Activated CD8-positive, alpha-beta memory T cell treated with anti-CD3 and anti-CD28 coated beads, Interleukin-2, amount 10 ng/mL, durations not matched to agents 7 days and 5 days (primary cell): ENCODE data around the gene RAB34. TPM values are rescaled to one million over a fixed set of nuclear protein-coding genes. Genes with fewer than 3 reads are reported as not detected.
A peak's percentile ranks its signal among the peaks of the same experiment; 100 is the strongest.
"Not testable (repeated sequence)": the region's sequence is repeated elsewhere in the genome, so short reads cannot be mapped to it uniquely, and the experiment has no call there.

Experiments used
- ATAC-seq: fragments of 150-1000 bp; cut with Tn5 transposase; one replicate; pipeline ENCODE4 v1.10.0; 2021; ENCODE audit warnings: moderate library complexity
- CTCF ChIA-PET: fragments of 350-600 bp; sonication (Branson Sonifier 250); formaldehyde crosslinking; loops from one replicate; lab custom pipeline; 2021; ENCODE audit warnings: antibody characterized with exemption; lab: Charles Lee
- DNase-seq: peaks from one replicate; pipeline ENCODE4 v3.0.0-alpha.2; 2020
- H3K27ac Mint-ChIP-seq: one replicate; pipeline ENCODE4 v1.8.0; 2021; ENCODE audit warnings: mild to moderate bottlenecking, mixed read lengths
- H3K27me3 Mint-ChIP-seq: one replicate; pipeline ENCODE4 v1.8.0; 2021; ENCODE audit warnings: mixed read lengths
- H3K36me3 Mint-ChIP-seq: one replicate; pipeline ENCODE4 v1.8.0; 2021; ENCODE audit warnings: mild to moderate bottlenecking, mixed read lengths
- H3K4me1 Mint-ChIP-seq: one replicate; pipeline ENCODE4 v1.8.0; 2021; ENCODE audit warnings: mixed read lengths
- H3K4me3 Mint-ChIP-seq: one replicate; pipeline ENCODE4 v1.8.0; 2021; ENCODE audit warnings: mild to moderate bottlenecking, moderate library complexity, mixed read lengths
- H3K9me3 Mint-ChIP-seq: one replicate; pipeline ENCODE4 v1.8.0; 2022; ENCODE audit warnings: low read depth, mixed read lengths
- total RNA-seq, 2 experiments: library from RNA; stranded (reverse); gene quantifications; one replicate each; pipeline ENCODE4 v1.2.3, GENCODE V29; 2021

Gene RAB34
- total RNA-seq, 2 experiments from 2014 or later: 5.6 to 8.3 TPM

DNA sequence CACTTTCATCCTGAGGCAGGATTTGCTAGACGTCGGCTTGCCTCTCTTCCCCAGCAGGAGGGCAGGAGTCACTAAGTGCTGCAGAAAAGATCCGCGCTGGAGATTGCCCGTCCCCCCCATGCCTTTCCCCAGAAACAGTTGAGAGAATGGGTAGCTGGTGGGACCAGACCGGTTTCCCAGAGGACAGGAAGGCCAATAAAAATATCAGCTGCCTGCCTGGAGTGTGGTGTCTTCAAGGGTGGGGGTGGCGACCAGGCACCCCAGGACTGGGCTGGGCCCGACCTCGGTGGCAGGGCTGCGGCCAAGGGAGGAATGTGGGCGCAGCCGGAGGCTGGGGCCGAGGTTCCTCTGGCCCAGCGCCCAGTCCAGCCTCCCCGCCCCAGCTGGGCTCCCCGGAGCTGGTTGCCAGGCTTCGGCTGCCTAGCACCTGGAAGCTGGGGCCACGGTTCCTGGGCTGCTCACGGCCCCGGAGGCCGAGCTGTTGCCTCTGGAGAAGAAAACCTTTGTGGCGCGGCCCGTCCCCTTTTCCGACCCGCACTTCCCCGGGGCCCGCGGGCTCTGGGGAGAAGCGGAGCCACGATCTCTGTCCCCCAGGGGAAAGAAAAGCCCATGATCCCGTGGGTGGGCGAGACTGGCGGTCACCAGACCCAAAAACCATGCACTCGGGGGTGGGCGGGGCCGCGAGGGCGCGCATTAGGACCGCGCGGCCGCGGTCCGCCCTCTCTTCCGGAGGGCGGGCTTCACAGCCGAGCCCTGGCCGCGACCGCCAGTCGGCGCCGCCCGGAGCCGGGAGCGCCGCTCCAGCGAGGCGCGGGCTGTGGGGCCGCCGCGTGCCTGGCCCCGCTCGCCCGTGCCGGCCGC, 25.8 kb upstream of the RAB34 start, which contains the start of gene TRAF4:
Gene TRAF4 (plus strand): TSS at position 769 of the 861 bp plus-strand sequence. CDS start 102 bp downstream, outside the sequence.
- peak within 1 kb of the TSS; percentile 89 for H3K4me3 Mint-ChIP-seq
- CTCF ChIA-PET: interaction anchor here (0.7 to 16.9 kb wide), 11 partner anchors 14 to 206 kb away, joined by 3 to 591 read pairs (median 3); partner anchors contain the start of genes FLOT2, NEK8, PROCA1 and RPL23A
- peak; percentile 91 for ATAC-seq
- peaks cover 3% of the 10 kb centered on the region for H3K9me3 Mint-ChIP-seq
- H3K27me3 Mint-ChIP-seq: no peaks in the 10 kb centered on the region
- H3K36me3 Mint-ChIP-seq: peaks cover 14% of the 10 kb centered on the region
- H3K4me1 Mint-ChIP-seq: peaks cover 38% of the 10 kb centered on the region
- peak within 1 kb of the TSS; percentile 95 for H3K27ac Mint-ChIP-seq
- DNase-seq: peak; percentile 81

DNA sequence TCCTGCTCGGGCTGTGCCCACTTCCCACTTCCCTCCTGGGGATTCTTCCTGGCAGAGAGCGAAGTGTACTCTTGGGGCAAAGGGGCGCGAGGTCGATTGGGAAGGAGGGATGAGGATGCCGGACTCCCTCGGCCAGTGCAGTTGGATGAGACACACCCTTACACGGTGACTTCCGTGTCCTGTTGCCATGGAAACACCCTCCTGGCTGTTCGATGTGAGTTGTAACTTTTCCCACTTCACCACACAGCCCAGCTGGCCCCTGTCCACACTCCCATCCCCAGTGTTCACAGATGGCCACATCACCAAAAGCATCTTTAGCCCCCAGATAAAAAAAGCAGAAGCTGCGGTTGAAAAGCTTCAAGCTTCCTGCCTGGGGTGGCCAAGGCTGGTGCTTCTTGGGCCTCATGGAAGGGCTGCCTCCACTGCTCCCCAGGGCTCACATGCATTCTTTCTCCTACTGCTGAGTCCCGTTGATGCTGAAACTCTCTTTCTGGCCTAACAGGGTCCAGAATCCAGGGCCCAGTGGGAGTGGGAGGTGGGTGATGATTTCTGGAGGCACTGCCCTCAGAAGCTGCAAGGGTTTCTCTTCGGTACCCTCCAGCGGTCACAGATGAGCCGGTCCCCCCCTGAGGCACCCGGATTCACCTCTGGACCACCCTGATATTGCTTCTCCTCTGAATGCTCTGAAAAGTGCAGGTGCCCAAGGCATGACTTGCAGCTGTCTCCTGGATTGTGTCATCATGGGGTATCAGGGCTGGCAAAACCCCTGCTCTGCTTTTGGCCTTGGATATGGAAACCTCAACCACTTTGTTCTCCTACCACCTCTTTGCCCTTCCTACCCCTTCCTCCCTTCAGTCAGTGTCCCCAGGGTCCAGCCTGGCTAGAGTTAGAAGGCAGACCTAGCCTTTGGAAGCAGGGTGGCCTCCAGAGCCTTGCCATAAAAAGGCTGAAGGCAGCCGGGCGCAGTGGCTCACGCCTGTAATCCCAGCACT, 24.0 kb upstream of the RAB34 start:
- peaks cover 36% of the 10 kb centered on the region for H3K4me1 Mint-ChIP-seq
- H3K4me3 Mint-ChIP-seq: no peak overlapping the region
- no peaks in the 10 kb centered on the region for H3K27me3 Mint-ChIP-seq
- peaks cover 3% of the 10 kb centered on the region for H3K9me3 Mint-ChIP-seq
- CTCF ChIA-PET: interaction anchor here (1.6 to 16.9 kb wide), 6 partner anchors 8 to 212 kb away, joined by 3 to 591 read pairs (median 8); partner anchors contain the start of genes FLOT2, NEK8 and TLCD1
- no peak overlapping the region for H3K27ac Mint-ChIP-seq
- ATAC-seq: no peak
- DNase-seq: no peak
- H3K36me3 Mint-ChIP-seq: peaks cover 19% of the 10 kb centered on the region

DNA sequence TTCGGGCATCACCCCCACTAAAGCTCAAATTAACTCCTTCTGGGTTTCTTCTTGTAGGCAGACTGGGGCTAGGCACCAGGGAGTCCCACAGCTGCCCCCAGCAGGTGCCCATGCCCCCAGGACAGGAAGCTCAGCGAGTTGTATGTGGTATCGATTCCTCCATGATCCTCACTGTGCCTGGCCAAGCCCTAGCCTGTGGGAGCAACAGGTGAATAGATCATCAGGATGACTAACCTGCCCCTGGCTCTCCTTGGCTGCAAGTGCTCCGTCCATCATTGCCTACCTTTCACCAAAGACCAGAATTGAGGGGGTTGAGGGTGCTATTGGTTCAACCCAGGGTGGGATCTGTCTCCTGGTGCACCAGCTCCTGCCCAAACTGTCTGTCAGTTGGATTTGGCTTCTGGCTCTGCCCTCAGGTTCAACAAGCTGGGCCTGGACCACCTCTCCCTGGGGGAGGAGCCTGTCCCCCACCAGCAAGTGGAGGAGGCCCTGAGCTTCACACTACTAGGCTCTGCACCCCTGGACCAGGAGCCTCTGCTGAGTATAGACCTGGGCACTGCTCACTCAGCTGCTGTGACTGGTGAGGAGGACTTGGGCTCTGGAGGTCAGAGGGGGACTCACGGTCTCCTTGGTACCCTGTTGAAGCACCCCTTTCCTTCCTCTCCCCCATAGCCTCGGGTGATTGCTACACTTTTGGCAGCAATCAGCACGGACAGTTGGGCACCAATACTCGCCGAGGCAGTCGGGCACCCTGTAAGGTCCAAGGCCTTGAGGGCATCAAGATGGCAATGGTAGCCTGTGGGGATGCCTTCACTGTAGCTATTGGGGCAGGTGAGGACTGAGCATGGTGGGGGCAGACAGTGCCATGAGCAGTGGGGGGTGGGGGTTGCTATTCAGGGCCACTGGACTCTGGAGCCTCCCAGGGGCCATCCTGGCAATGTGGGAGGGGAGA, 23.0 kb upstream of the RAB34 start:
- DNase-seq (no peak), ATAC-seq (no peak)
- peaks cover 21% of the 10 kb centered on the region for H3K36me3 Mint-ChIP-seq
- H3K9me3 Mint-ChIP-seq: peaks cover 3% of the 10 kb centered on the region
- no peak overlapping the region for H3K4me3 Mint-ChIP-seq
- H3K4me1 Mint-ChIP-seq: peaks cover 30% of the 10 kb centered on the region
- no peak overlapping the region for H3K27ac Mint-ChIP-seq
- no peaks in the 10 kb centered on the region for H3K27me3 Mint-ChIP-seq
- CTCF ChIA-PET: interaction anchor here (1.7 to 16.9 kb wide), 4 partner anchors 9 to 213 kb away, joined by 4 to 591 read pairs (median 19); partner anchors contain the start of genes NEK8 and TLCD1

DNA sequence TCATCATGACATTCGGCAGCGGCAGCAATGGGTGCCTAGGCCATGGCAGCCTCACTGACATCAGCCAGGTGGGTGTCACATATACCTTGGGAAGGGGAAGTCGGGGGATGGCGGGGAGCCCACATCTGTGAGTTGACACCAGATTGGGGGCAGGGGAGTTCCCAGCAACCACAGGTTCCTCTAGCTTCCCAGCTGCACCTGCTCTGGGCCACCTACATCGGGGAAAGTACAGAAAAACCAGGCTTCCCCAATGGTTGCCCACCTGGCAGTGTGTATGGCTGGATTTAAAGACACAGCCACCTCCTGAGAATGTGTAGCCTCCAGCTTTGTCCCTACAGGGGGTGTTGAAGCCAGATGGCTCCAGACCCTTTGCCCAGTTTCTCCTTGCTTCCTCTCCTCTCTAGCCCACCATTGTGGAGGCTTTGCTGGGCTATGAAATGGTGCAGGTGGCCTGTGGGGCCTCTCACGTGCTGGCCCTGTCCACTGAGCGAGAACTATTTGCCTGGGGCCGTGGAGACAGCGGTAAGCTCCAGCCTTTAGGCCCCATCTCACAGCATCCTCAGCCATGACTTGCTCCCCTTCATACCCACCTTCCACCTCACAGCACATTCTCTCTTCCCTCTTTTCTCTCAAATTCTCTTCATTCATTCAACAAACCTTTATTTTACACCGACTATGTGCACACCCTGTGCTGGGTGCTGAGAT, 21.2 kb upstream of the RAB34 start:
- peak overlapping the region; percentile 52 for H3K27ac Mint-ChIP-seq
- peaks cover 26% of the 10 kb centered on the region for H3K4me1 Mint-ChIP-seq
- H3K36me3 Mint-ChIP-seq: peaks cover 21% of the 10 kb centered on the region
- H3K27me3 Mint-ChIP-seq: no peaks in the 10 kb centered on the region
- CTCF ChIA-PET: interaction anchor here (16.9 kb wide), 1 partner anchor 9 kb away, joined by 591 read pairs; the partner anchor contains the start of genes NEK8 and TLCD1
- ATAC-seq (no peak), DNase-seq (no peak)
- no peak overlapping the region for H3K4me3 Mint-ChIP-seq
- peaks cover 3% of the 10 kb centered on the region for H3K9me3 Mint-ChIP-seq

DNA sequence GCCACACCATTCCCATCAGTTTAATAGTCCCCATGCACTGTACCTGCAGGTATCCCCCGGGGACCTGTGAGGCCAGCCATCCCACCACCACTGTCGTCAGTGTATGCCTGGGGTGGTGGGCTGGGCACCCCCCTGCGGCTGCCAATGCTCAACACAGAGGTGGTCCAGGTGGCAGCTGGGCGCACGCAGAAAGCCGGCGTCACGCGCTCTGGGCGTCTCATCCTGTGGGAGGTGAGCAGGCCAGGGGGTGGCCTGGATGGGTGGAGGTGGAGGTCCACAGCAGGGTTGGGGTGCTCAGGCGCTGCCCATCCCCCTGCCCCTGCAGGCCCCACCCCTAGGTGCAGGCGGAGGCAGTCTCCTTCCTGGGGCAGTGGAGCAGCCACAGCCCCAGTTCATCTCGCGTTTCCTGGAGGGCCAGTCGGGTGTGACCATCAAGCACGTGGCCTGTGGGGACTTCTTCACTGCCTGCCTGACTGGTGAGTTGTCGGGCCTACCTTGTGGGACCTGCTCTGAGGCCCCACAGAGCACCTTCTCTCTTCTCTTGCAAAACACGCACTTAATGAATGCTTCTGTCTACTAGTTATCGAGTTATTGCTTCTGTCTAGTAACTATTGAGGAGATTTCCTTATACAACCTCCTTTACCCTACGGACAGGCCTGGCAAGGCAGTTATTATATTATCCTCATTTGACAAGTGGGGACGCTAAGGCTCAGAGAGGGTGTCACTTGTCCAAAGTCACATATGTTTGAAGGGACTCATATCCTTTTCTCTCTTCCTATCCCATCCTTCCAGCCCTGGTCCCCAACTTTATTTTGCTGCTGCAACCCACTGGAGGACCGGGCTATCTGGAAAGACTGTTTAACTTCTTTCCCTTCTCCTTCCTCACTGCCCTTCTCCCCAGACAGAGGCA, 20.4 kb upstream of the RAB34 start:
- no peak overlapping the region for H3K4me3 Mint-ChIP-seq

DNA sequence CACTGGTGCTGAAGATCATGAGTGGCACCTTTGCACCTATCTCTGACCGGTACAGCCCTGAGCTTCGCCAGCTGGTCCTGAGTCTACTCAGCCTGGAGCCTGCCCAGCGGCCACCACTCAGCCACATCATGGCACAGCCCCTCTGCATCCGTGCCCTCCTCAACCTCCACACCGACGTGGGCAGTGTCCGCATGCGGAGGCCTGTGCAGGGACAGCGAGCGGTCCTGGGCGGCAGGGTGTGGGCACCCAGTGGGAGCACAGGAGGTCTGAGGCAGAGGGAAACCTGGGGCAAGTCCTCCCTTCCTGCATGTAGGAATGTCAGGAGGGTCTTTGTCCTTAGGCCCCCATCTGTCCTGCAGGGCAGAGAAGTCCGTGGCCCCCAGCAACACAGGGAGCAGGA, 19.6 kb upstream of the RAB34 start:
- Mint-ChIP-seq H3K9me3 (peaks cover 3% of the 10 kb centered on the region), H3K36me3 (peaks cover 21% of the 10 kb centered on the region), H3K27ac (no peak overlapping the region), H3K4me3 (no peak overlapping the region), H3K27me3 (no peaks in the 10 kb centered on the region), H3K4me1 (peaks cover 23% of the 10 kb centered on the region)
- CTCF ChIA-PET: interaction anchor here (0.9 kb wide), 1 partner anchor 10 kb away, joined by 3 read pairs; no protein-coding TSS in a partner anchor
- DNase-seq (no peak), ATAC-seq (no peak)

More for the DNA sequence above, 20.4 kb upstream of the RAB34 start:
- Mint-ChIP-seq H3K27ac (peak overlapping the region; percentile 52), H3K27me3 (no peaks in the 10 kb centered on the region), H3K9me3 (peaks cover 3% of the 10 kb centered on the region), H3K36me3 (peaks cover 21% of the 10 kb centered on the region), H3K4me1 (peaks cover 24% of the 10 kb centered on the region)
- CTCF ChIA-PET: interaction anchor here (16.9 kb wide), 1 partner anchor 8 kb away, joined by 591 read pairs; the partner anchor contains the start of genes NEK8 and TLCD1
- no peak for ATAC-seq
- DNase-seq: no peak

DNA sequence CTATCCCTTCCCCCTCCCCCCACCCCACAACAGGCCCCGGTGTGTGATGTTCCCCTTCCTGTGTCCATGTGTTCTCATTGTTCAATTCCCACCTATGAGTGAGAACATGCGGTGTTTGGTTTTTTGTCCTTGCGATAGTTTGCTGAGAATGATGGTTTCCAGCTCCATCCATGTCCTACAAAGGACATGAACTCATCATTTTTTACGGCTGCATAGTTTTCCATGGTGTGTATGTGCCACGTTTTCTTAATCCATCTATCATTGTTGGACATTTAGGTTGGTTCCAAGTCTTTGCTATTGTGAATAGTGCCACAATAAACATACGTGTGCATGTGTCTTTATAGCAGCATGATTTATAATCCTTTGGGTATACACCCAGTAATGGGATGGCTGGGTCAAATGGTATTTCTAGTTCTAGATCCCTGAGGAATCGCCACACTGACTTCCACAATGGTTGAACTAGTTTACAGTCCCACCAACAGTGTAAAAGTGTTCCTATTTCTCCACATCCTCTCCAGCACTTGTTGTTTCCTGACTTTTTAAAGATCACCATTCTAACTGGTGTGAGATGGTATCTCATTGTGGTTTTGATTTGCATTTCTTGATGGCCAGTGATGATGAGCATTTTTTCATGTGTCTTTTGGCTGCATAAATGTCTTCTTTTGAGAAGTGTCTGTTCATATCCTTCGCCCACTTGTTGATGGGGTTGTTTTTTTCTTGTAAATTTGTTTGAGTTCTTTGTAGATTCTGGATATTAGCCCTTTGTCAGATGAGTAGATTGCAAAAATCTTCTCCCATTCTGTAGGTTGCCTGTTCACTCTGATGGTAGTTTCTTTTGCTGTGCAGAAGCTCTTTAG, 18.5 kb upstream of the RAB34 start:
- DNase-seq, ATAC-seq, H3K27me3 Mint-ChIP-seq, H3K4me3 Mint-ChIP-seq, H3K27ac Mint-ChIP-seq, H3K9me3 Mint-ChIP-seq: not testable (repeated sequence)
- H3K36me3 Mint-ChIP-seq: peaks cover 18% of the 10 kb centered on the region
- peaks cover 22% of the 10 kb centered on the region for H3K4me1 Mint-ChIP-seq
- CTCF ChIA-PET: interaction anchor here (1.3 to 12.9 kb wide), 3 partner anchors 9 to 217 kb away, joined by 3 to 591 read pairs (median 6); partner anchors contain the start of gene TRAF4

DNA sequence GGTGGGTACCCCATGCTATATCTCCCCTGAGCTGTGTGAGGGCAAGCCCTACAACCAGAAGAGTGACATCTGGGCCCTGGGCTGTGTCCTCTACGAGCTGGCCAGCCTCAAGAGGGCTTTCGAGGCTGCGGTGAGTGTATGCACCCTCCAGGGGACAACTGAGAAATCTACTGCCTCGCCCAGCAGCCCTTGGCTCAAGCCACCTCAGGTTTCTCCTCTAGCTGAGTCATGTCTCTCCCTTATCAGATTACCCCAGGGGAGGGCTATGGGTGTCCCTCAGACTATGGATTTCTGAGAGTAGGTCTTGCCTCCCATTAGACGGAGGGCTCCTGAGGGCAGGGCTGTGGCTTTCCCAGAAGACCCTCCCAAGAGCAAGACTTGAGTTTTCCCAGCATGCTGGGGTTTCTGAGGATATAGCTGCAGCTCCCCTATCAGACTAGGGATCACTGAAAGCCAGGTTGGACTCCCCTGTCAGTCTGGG, 17.6 kb upstream of the RAB34 start:
- no peaks in the 10 kb centered on the region for H3K27me3 Mint-ChIP-seq
- H3K36me3 Mint-ChIP-seq: peaks cover 15% of the 10 kb centered on the region
- CTCF ChIA-PET: interaction anchor here (1.3 to 12.9 kb wide), 3 partner anchors 8 to 218 kb away, joined by 3 to 591 read pairs (median 6); partner anchors contain the start of gene TRAF4

DNA sequence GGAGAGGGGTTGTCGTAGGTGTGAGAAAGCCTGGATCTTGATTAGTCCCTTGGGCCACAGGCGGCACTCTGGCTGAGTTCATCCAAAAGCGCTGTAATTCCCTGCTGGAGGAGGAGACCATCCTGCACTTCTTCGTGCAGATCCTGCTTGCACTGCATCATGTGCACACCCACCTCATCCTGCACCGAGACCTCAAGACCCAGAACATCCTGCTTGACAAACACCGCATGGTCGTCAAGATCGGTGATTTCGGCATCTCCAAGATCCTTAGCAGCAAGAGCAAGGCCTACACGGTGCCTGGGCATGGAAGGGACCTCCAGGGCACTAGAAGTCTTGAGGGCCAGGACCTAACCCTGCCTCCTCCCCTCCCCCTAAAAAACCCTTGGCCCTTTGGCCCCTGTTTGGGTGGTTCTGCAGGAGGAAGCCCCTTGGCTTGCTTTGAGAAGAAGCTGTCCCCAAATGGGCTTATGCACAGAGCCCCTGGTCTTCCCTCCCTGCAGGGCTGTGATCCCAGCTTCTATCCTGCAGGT, 17.1 kb upstream of the RAB34 start:
- DNase-seq: no peak
- H3K4me1 Mint-ChIP-seq: peaks cover 24% of the 10 kb centered on the region

More for the DNA sequence above, 17.6 kb upstream of the RAB34 start:
- Mint-ChIP-seq H3K27ac (no peak overlapping the region), H3K4me1 (peaks cover 22% of the 10 kb centered on the region), H3K4me3 (no peak overlapping the region), H3K9me3 (peaks cover 3% of the 10 kb centered on the region)
- DNase-seq: no peak
- ATAC-seq: peak; percentile 33

More for the DNA sequence above, 17.1 kb upstream of the RAB34 start:
- no peaks in the 10 kb centered on the region for H3K27me3 Mint-ChIP-seq
- H3K36me3 Mint-ChIP-seq: peaks cover 14% of the 10 kb centered on the region
- H3K27ac Mint-ChIP-seq: no peak overlapping the region
- no peak overlapping the region for H3K4me3 Mint-ChIP-seq
- ATAC-seq: no peak
- CTCF ChIA-PET: interaction anchor here (1.3 to 12.9 kb wide), 3 partner anchors 8 to 218 kb away, joined by 3 to 591 read pairs (median 6); partner anchors contain the start of gene TRAF4
- H3K9me3 Mint-ChIP-seq: peaks cover 2% of the 10 kb centered on the region
